IMR-90 (cell line): ENCODE measurements around the gene PKP3. TPM values are rescaled to one million over a fixed set of nuclear protein-coding genes. Genes with fewer than 3 reads are reported as not detected.

ENCODE experiments used
- ATAC-seq: fragments of 200-7000 bp; cut with Tn5 transposase; 2 replicates; pipeline ENCODE4 v1.9.1; 2020; ENCODE audit warnings: low read depth, mild to moderate bottlenecking, moderate library complexity
- BruUV-seq: library from RNA; stranded (reverse); fragments of 400-500 nt; replicated peaks from 2 replicates; lab custom pipeline; 2021; lab: Mats Ljungman, UMichigan
- CTCF ChIA-PET: fragments of 300-600 bp; formaldehyde crosslinking; extraction: SDS; loops from one replicate; lab custom pipeline; 2021; ENCODE audit warnings: antibody characterized with exemption; lab: Yijun Ruan, JAX
- POLR2A ChIA-PET: fragments of 300-600 bp; sonication (Branson Sonifier 250); formaldehyde crosslinking; loops from one replicate; lab custom pipeline; 2022; ENCODE audit warnings: antibody characterized with exemption; ENCODE audit not compliant: unreplicated experiment; lab: Charles Lee
- DNase-seq: peaks from one replicate; pipeline ENCODE4 v3.0.0; 2013
- H2AFZ ChIP-seq: replicated peaks from 2 replicates; pipeline ENCODE3; 2013; ENCODE audit warnings: low read length, mild to moderate bottlenecking; ENCODE audit not compliant: poor library complexity
- H2AK5ac ChIP-seq: 2 replicates; pipeline ENCODE4 v1.6.1; 2013; ENCODE audit warnings: low read depth, low read length, inconsistent platforms
- H2AK9ac ChIP-seq: replicated peaks from 2 replicates; pipeline ENCODE3; 2013; ENCODE audit warnings: mild to moderate bottlenecking, low read depth, low read length, moderate library complexity; ENCODE audit not compliant: poor library complexity
- H2BK120ac ChIP-seq: 2 replicates; pipeline ENCODE4 v1.6.1; 2013; ENCODE audit warnings: low read depth, low read length, inconsistent platforms
- H2BK15ac ChIP-seq: 3 replicates; pipeline ENCODE4 v1.6.1; 2013; ENCODE audit warnings: low read depth, low read length, inconsistent platforms
- H2BK20ac ChIP-seq: 2 replicates; pipeline ENCODE4 v1.6.1; 2013; ENCODE audit warnings: low read depth, mild to moderate bottlenecking, inconsistent platforms, low read length, moderate library complexity
- H2BK5ac ChIP-seq: 2 replicates; pipeline ENCODE4 v1.6.1; 2013; ENCODE audit warnings: mild to moderate bottlenecking, low read depth, low read length, inconsistent platforms; ENCODE audit not compliant: poor library complexity, severe bottlenecking
- H3K14ac ChIP-seq: replicated peaks from 2 replicates; pipeline ENCODE4 v1.6.1; 2013; ENCODE audit warnings: low read depth, low read length, inconsistent platforms
- H3K18ac ChIP-seq: 2 replicates; pipeline ENCODE4 v1.6.1; 2013; ENCODE audit warnings: low read depth, low read length, control low read depth
- H3K23ac ChIP-seq: 2 replicates; pipeline ENCODE4 v1.6.1; 2013; ENCODE audit warnings: low read depth, low read length, inconsistent platforms
- H3K27ac ChIP-seq: 2 replicates; pipeline ENCODE4 v1.5.1; 2013; ENCODE audit warnings: mild to moderate bottlenecking, control low read depth, low read length; ENCODE audit not compliant: insufficient read depth
- H3K27me3 ChIP-seq: 2 replicates; pipeline ENCODE4 v1.6.1; 2013; ENCODE audit warnings: low read length; ENCODE audit not compliant: control insufficient read depth, insufficient read depth
- H3K36me3 ChIP-seq: 2 replicates; pipeline ENCODE4 v1.6.1; 2013; ENCODE audit warnings: low read length, mixed read lengths; ENCODE audit not compliant: control insufficient read depth, insufficient read depth
- H3K4ac ChIP-seq: 2 replicates; pipeline ENCODE4 v1.6.1; 2013; ENCODE audit warnings: low read depth, low read length, inconsistent platforms
- H3K4me1 ChIP-seq: 2 replicates; pipeline ENCODE4 v1.6.1; 2013; ENCODE audit warnings: low read length, mixed read lengths; ENCODE audit not compliant: control insufficient read depth, insufficient read depth
- H3K4me2 ChIP-seq: 2 replicates; pipeline ENCODE4 v1.6.1; 2013; ENCODE audit warnings: low read depth, mild to moderate bottlenecking, control low read depth, low read length, moderate library complexity
- H3K4me3 ChIP-seq: 2 replicates; pipeline ENCODE4 v1.5.1; 2013; ENCODE audit warnings: low read depth, mild to moderate bottlenecking, control low read depth, low read length, moderate library complexity; ENCODE audit not compliant: insufficient read depth
- H3K56ac ChIP-seq: 2 replicates; pipeline ENCODE4 v1.6.1; 2013; ENCODE audit warnings: low read length, inconsistent platforms; ENCODE audit not compliant: insufficient read depth; ENCODE audit errors: extremely low read depth
- H3K79me1 ChIP-seq, 2 experiments: 2 replicates each; pipeline ENCODE4 v1.6.1; 2013; ENCODE audit warnings: low read length in 2 of 2, inconsistent platforms in 1 of 2, low read depth in 1 of 2
- H3K9ac ChIP-seq: 2 replicates; pipeline ENCODE4 v1.6.1; 2013; ENCODE audit warnings: low read depth, low read length, control low read depth
- H3K9me1 ChIP-seq: 2 replicates; pipeline ENCODE4 v1.6.1; 2013; ENCODE audit warnings: low read length, inconsistent platforms; ENCODE audit not compliant: insufficient read depth
- H3K9me3 ChIP-seq: 2 replicates; pipeline ENCODE4 v1.6.1; 2013; ENCODE audit warnings: low read length; ENCODE audit not compliant: control insufficient read depth, insufficient read depth
- H4K20me1 ChIP-seq: 2 replicates; pipeline ENCODE4 v1.6.1; 2013; ENCODE audit warnings: low read length, inconsistent platforms; ENCODE audit not compliant: insufficient read depth
- H4K5ac ChIP-seq: 2 replicates; pipeline ENCODE4 v1.6.1; 2013; ENCODE audit warnings: mild to moderate bottlenecking, low read depth, low read length, control low read depth
- H4K8ac ChIP-seq, 2 experiments: 2 replicates each; pipeline ENCODE4 v1.6.1; 2013; ENCODE audit warnings: low read depth in 2 of 2, low read length in 2 of 2, control low read depth in 1 of 2, inconsistent platforms in 1 of 2
- H4K91ac ChIP-seq: 2 replicates; pipeline ENCODE4 v1.6.1; 2013; ENCODE audit warnings: low read depth, low read length, inconsistent platforms; ENCODE audit not compliant: insufficient read depth
- BHLHE40 ChIP-seq: fragments of 150-350 bp; IDR thresholded peaks from 2 replicates; pipeline ENCODE4 v1.6.1; 2016; ENCODE audit warnings: mild to moderate bottlenecking, low read depth, low read length
- CEBPB ChIP-seq: IDR thresholded peaks from 2 replicates; pipeline ENCODE4 v1.6.1; 2012; ENCODE audit warnings: low read depth, low read length, improper control_type of control experiment
- CHD1 ChIP-seq: IDR thresholded peaks from 2 replicates; pipeline ENCODE4 v1.6.1; 2012; ENCODE audit warnings: low read depth, low read length, improper control_type of control experiment
- CTCF ChIP-seq: conservative IDR thresholded peaks from 2 replicates; pipeline ENCODE4 v1.5.1; 2012; ENCODE audit warnings: mild to moderate bottlenecking, low read depth, low read length, improper control_type of control experiment
- ELK1 ChIP-seq: fragments of 150-350 bp; IDR thresholded peaks from 2 replicates; pipeline ENCODE4 v1.6.1; 2016; ENCODE audit warnings: low read depth, mild to moderate bottlenecking, low read length, moderate library complexity, borderline replicate concordance
- FOS ChIP-seq: fragments of 150-350 bp; IDR thresholded peaks from 2 replicates; pipeline ENCODE4 v1.6.1; 2016; ENCODE audit warnings: low read depth, low read length
- MAFK ChIP-seq: IDR thresholded peaks from 2 replicates; pipeline ENCODE4 v1.6.1; 2012; ENCODE audit warnings: low read depth, low read length, improper control_type of control experiment
- MAZ ChIP-seq: IDR thresholded peaks from 2 replicates; pipeline ENCODE4 v1.6.1; 2012; ENCODE audit warnings: low read depth, mild to moderate bottlenecking, low read length, improper control_type of control experiment, moderate library complexity, borderline replicate concordance
- MXI1 ChIP-seq: IDR thresholded peaks from 2 replicates; pipeline ENCODE4 v1.6.1; 2012; ENCODE audit warnings: low read depth, mild to moderate bottlenecking, low read length, moderate library complexity, borderline replicate concordance
- NFE2L2 ChIP-seq: fragments of 150-350 bp; IDR thresholded peaks from 2 replicates; pipeline ENCODE4 v1.6.1; 2016; ENCODE audit warnings: low read depth, mild to moderate bottlenecking, low read length
- POLR2A ChIP-seq: IDR thresholded peaks from 2 replicates; pipeline ENCODE4 v1.6.1; 2012; ENCODE audit warnings: mild to moderate bottlenecking, low read depth, low read length
- RAD21 ChIP-seq: IDR thresholded peaks from 2 replicates; pipeline ENCODE4 v1.6.1; 2012; ENCODE audit warnings: low read length, improper control_type of control experiment
- RCOR1 ChIP-seq: IDR thresholded peaks from 2 replicates; pipeline ENCODE4 v1.6.1; 2012; ENCODE audit warnings: mild to moderate bottlenecking, low read length, improper control_type of control experiment; ENCODE audit not compliant: insufficient replicate concordance
- RFX5 ChIP-seq: IDR thresholded peaks from 2 replicates; pipeline ENCODE4 v1.8.0; 2012; ENCODE audit warnings: low read depth, mild to moderate bottlenecking, low read length, moderate library complexity
- SMC3 ChIP-seq: fragments of 150-350 bp; IDR thresholded peaks from 2 replicates; pipeline ENCODE4 v1.6.1; 2016; ENCODE audit warnings: low read depth, mild to moderate bottlenecking, antibody characterized with exemption, low read length, moderate library complexity
- USF2 ChIP-seq: fragments of 150-350 bp; IDR thresholded peaks from 2 replicates; pipeline ENCODE4 v1.6.1; 2017; ENCODE audit warnings: mild to moderate bottlenecking, antibody characterized with exemption, low read length, low read depth
- WGBS, 2 experiments: methylation state at CpG; one replicate each; pipeline versions ENCODE4 v1.1.5 to v1.1.7; 2013; ENCODE audit warnings: missing lambda C conversion rate in 2 of 2; ENCODE audit not compliant: insufficient read length in 1 of 2; ENCODE audit errors: extremely low coverage in 2 of 2; 5-methylcytosine and 5-hydroxymethylcytosine counted together
- dilution Hi-C: fragments of 300-500 bp; cut with HindIII; formaldehyde crosslinking; loops from one replicate; pipeline ENCODE4 v1.14.3; 2018; ENCODE audit warnings: low sequenced_read_pairs; ENCODE audit not compliant: unreplicated experiment
- in situ Hi-C: fragments of 300-500 bp; cut with MboI; formaldehyde crosslinking; loops from 3 replicates; pipeline ENCODE4 v1.14.3; 2019; ENCODE audit warnings: low sequenced_read_pairs, inconsistent platforms, mixed read lengths
- intact Hi-C: fragments of 100-400 bp; cut with micrococcal nuclease; formaldehyde crosslinking; loops from 2 replicates; pipeline ENCODE4 v1.10.0; 2022
- polyA plus RNA-seq, 3 experiments: library from polyadenylated mRNA; depleted of rRNA; stranded (reverse); fragments of >200 nt; gene quantifications; 2 replicates each; pipeline ENCODE4 v1.2.3, GENCODE V29; 2012; ENCODE audit warnings: low replicate concordance in 1 of 3
- total RNA-seq: library from RNA; depleted of rRNA; stranded (reverse); fragments of >200 nt; gene quantifications from 2 replicates; pipeline ENCODE4 v1.2.3, GENCODE V29; 2012

Gene PKP3
- total and polyA plus RNA-seq, 2 of the 4 experiments (the other 2 are of a cell fraction) = 1.5 to 2.2 TPM

- Histone ChIP-seq H3K27me3 (peaks cover 10% of the 10 kb centered on the region), H2AFZ (no peak overlapping the region), H3K23ac (no peak overlapping the region), H4K8ac (no peak overlapping the region), H3K18ac (no peak overlapping the region), H3K27ac (no peak overlapping the region), H2BK120ac (no peak overlapping the region), H3K4me1 (peaks cover 8% of the 10 kb centered on the region), H4K91ac (no peak overlapping the region), H4K5ac (no peak overlapping the region), H3K9me3 (peaks cover 2% of the 10 kb centered on the region; the same call in 1 of the 2 replicates), H2BK20ac (no peak overlapping the region), H4K20me1 (no peaks in the 10 kb centered on the region), H3K9ac (no peak overlapping the region), H3K56ac (no peak overlapping the region), H3K4me2 (no peak overlapping the region), H2AK9ac (peak overlapping the region; percentile 5), H3K79me1 (peaks cover 0 to 17% of the 10 kb centered on the region in 2 experiments; a peak in 1 of 4 replicates), H2AK5ac (no peak overlapping the region), H3K36me3 (no peaks in the 10 kb centered on the region), H3K4ac (no peak overlapping the region), H3K9me1 (peaks cover 22% of the 10 kb centered on the region), H2BK15ac (no peak overlapping the region), H3K14ac (no peak overlapping the region), H2BK5ac (no peak overlapping the region), H3K4me3 (no peak overlapping the region)
- no peak for DNase-seq
- dilution Hi-C loops (no loop called here), in situ Hi-C loops (loop anchor here (10.0 kb wide), 1 partner anchor 53 kb away; the partner anchor contains the start of gene IFITM2), intact Hi-C loops (no loop called here)
- CTCF ChIA-PET = no interaction called here
- ATAC-seq = no peak
- POLR2A ChIA-PET = no interaction called here
- WGBS, 2 experiments = 50% methylated on average over 18 of the region's 34 CpGs; no CpG with 5 or more reads in 1 of the 2 experiments
- BruUV-seq = no TSS peak
- no peak for TF ChIP-seq MXI1
- TF ChIP-seq CEBPB = no peak
- no peak for TF ChIP-seq CTCF
- no peak for TF ChIP-seq USF2
- TF ChIP-seq RAD21 = no peak
- TF ChIP-seq BHLHE40 = no peak
- no peak for TF ChIP-seq ELK1
- TF ChIP-seq RFX5 = no peak
- TF ChIP-seq POLR2A = no peak
- no peak for TF ChIP-seq CHD1
- no peak for TF ChIP-seq RCOR1
- no peak for TF ChIP-seq FOS
- no peak for TF ChIP-seq MAFK
- TF ChIP-seq NFE2L2 = no peak
- no peak for TF ChIP-seq SMC3
- no peak for TF ChIP-seq MAZ
These were observed 35.7 kb upstream of the PKP3 start for GRCh38 chr11:358129-358800.
